Activated gamma-delta T cell treated with Interleukin-2 at 50 U/mL for 16 hours (primary cell): Measurements from ENCODE around the gene WIF1.

Source experiments
- DNase-seq: peaks from one replicate; pipeline ENCODE4 v3.0.0-alpha.2; 2020

The WIF1 gene

GRCh38 chr12:65121956-65122469 is 908 bp upstream of the WIF1 start:
- no peak for DNase-seq

- no peak for DNase-seq
These were observed 2.0 kb downstream of the WIF1 start for GRCh38 chr12:65119063-65119462.

- DNase-seq = no peak
These were observed 7.5 kb downstream of the WIF1 start for GRCh38 chr12:65113621-65114035.

GRCh38 chr12:65106948-65107347 is 14.2 kb downstream of the WIF1 start:
- no peak for DNase-seq

GRCh38 chr12:65100140-65100539 is 21.0 kb downstream of the WIF1 start:
- DNase-seq = no peak

GRCh38 chr12:65099182-65099581 is 21.9 kb downstream of the WIF1 start:
- no peak for DNase-seq

- no peak for DNase-seq
These were observed 22.7 kb downstream of the WIF1 start for GRCh38 chr12:65098364-65098763.

GRCh38 chr12:65094722-65095121 is 26.4 kb downstream of the WIF1 start:
- no peak for DNase-seq

GRCh38 chr12:65093606-65094005 is 27.5 kb downstream of the WIF1 start:
- DNase-seq = no peak

- no peak for DNase-seq
These were observed 30.6 kb downstream of the WIF1 start for GRCh38 chr12:65090461-65090860.

- no peak for DNase-seq
These were observed 34.9 kb downstream of the WIF1 start for GRCh38 chr12:65086236-65086635.

GRCh38 chr12:65084579-65084978 is 36.5 kb downstream of the WIF1 start:
- DNase-seq = no peak

- DNase-seq = no peak
These were observed 37.5 kb downstream of the WIF1 start for GRCh38 chr12:65083581-65083980.

GRCh38 chr12:65082406-65082805 is 38.7 kb downstream of the WIF1 start:
- DNase-seq = no peak

- DNase-seq = no peak
These were observed 39.6 kb downstream of the WIF1 start for GRCh38 chr12:65081496-65081895.

- DNase-seq = no peak
These were observed 46.2 kb downstream of the WIF1 start for GRCh38 chr12:65074932-65075331.

- no peak for DNase-seq
These were observed 51.8 kb downstream of the WIF1 start for GRCh38 chr12:65069336-65069735.

GRCh38 chr12:65067383-65067782 is 53.7 kb downstream of the WIF1 start:
- no peak for DNase-seq

GRCh38 chr12:65055859-65056258 is 65.2 kb downstream of the WIF1 start:
- DNase-seq = no peak

GRCh38 chr12:65051218-65051617 is 69.9 kb downstream of the WIF1 start:
- DNase-seq = no peak

GRCh38 chr12:65045269-65045668 is 75.8 kb downstream of the WIF1 start:
- no peak for DNase-seq

- DNase-seq = no peak
These were observed 81.8 kb downstream of the WIF1 start for GRCh38 chr12:65039301-65039700.

- DNase-seq = no peak
These were observed 96.0 kb downstream of the WIF1 start for GRCh38 chr12:65025136-65025535.

- no peak for DNase-seq
These were observed 97.6 kb downstream of the WIF1 start for GRCh38 chr12:65023485-65023884.

GRCh38 chr12:65022960-65023359 is 98.1 kb downstream of the WIF1 start:
- DNase-seq = no peak

GRCh38 chr12:65022421-65022820 is 98.7 kb downstream of the WIF1 start:
- no peak for DNase-seq
